ENCODE data around the gene CPNE5. TPM values are rescaled to one million over a fixed set of nuclear protein-coding genes. Genes with fewer than 3 reads are reported as not detected.

The CPNE5 gene
- total and polyA plus RNA-seq, 12 donors, result 0.26 to 3.5 (median 1.1) TPM; not detected in 1

GRCh38 chr6:36718560-36718959 is 120.7 kb downstream of the CPNE5 start:
- no peak for DNase-seq
- Histone ChIP-seq H3K4me1 (replicated peaks in 1 of 2) (no peaks in the 10 kb centered on the region), H3K9me3 (replicated peaks in 1 of 3) (no peaks in the 10 kb centered on the region), H3K27me3 (no peaks in the 10 kb centered on the region), H3K27ac (no peak overlapping the region), H3K36me3 (replicated peaks in 1 of 2) (no peaks in the 10 kb centered on the region), H3K4me3 (no peak overlapping the region)
- TF ChIP-seq CTCF (IDR thresholded peaks at IDR 0.05) (no peak), POLR2A (IDR thresholded peaks at IDR 0.05) (no peak)
- intact Hi-C loops (cut with DNase I), result no loop called here
- WGBS, 4 donors, result 65 to 73% (median 68%) methylated on average over 5 of the region's 5 CpGs

- H3K4me1 ChIP-seq (replicated peaks in 1 of 2), result no peaks in the 10 kb centered on the region
- no peak overlapping the region for H3K4me3 ChIP-seq
- intact Hi-C loops (cut with DNase I), result no loop called here
- no peaks in the 10 kb centered on the region for H3K36me3 ChIP-seq (replicated peaks in 1 of 2)
- no peak for DNase-seq
- no peak overlapping the region for H3K27ac ChIP-seq
- TF ChIP-seq CTCF (IDR thresholded peaks at IDR 0.05) (no peak), POLR2A (IDR thresholded peaks at IDR 0.05) (no peak)
- H3K9me3 ChIP-seq (replicated peaks in 1 of 3), result no peaks in the 10 kb centered on the region
- WGBS, 4 donors, result 76 to 87% (median 83%) methylated on average over 9 to 12 of the region's 12 CpGs
- H3K27me3 ChIP-seq, result no peaks in the 10 kb centered on the region
Measured at GRCh38 chr6:36717871-36718540, 121.2 kb downstream of the CPNE5 start.

- Histone ChIP-seq H3K4me1 (replicated peaks in 1 of 2) (no peaks in the 10 kb centered on the region), H3K4me3 (no peak overlapping the region), H3K27me3 (no peaks in the 10 kb centered on the region), H3K27ac (no peak overlapping the region), H3K36me3 (replicated peaks in 1 of 2) (no peaks in the 10 kb centered on the region), H3K9me3 (replicated peaks in 1 of 3) (no peaks in the 10 kb centered on the region)
- intact Hi-C loops (cut with DNase I), result no loop called here
- DNase-seq, result no peak
- 71 to 84% (median 77%) methylated on average over 10 to 13 of the region's 13 CpGs for WGBS, 4 donors
- TF ChIP-seq CTCF (IDR thresholded peaks at IDR 0.05) (no peak), POLR2A (IDR thresholded peaks at IDR 0.05) (no peak)
Measured at GRCh38 chr6:36717231-36717825, 121.9 kb downstream of the CPNE5 start.

GRCh38 chr6:36716476-36717093 is 122.7 kb downstream of the CPNE5 start:
- no peak for DNase-seq
- TF ChIP-seq POLR2A (IDR thresholded peaks at IDR 0.05), result no peak
- no peak for TF ChIP-seq CTCF (IDR thresholded peaks at IDR 0.05)
- Histone ChIP-seq H3K9me3 (replicated peaks in 1 of 3) (no peaks in the 10 kb centered on the region), H3K4me1 (replicated peaks in 1 of 2) (no peaks in the 10 kb centered on the region), H3K4me3 (no peak overlapping the region), H3K36me3 (replicated peaks in 1 of 2) (no peaks in the 10 kb centered on the region), H3K27ac (no peak overlapping the region), H3K27me3 (no peaks in the 10 kb centered on the region)
- 76 to 91% (median 81%) methylated on average over 8 of the region's 8 CpGs for WGBS, 4 donors
- intact Hi-C loops (cut with DNase I), result no loop called here

Data from adrenal gland (tissue), 12 donors.